HG03025 (cell line): ENCODE measurements around the gene EPB41L4B.
"Not testable (repeated sequence)": the region's sequence is repeated elsewhere in the genome, so short reads cannot be mapped to it uniquely, and the experiment has no call there.

Source experiments
- ATAC-seq: cut with Tn5 transposase; IDR thresholded peaks from one replicate; pipeline ENCODE4 v1.9.1; 2021; ENCODE audit warnings: mild to moderate bottlenecking, moderate library complexity; ENCODE audit not compliant: unreplicated experiment, low FRiP score

Gene EPB41L4B

GRCh38 chr9:109302606-109303005 is 18.3 kb downstream of the EPB41L4B start:
- ATAC-seq = no peak

- ATAC-seq = no peak
These were observed 19.8 kb downstream of the EPB41L4B start for GRCh38 chr9:109301012-109301411.

DNA sequence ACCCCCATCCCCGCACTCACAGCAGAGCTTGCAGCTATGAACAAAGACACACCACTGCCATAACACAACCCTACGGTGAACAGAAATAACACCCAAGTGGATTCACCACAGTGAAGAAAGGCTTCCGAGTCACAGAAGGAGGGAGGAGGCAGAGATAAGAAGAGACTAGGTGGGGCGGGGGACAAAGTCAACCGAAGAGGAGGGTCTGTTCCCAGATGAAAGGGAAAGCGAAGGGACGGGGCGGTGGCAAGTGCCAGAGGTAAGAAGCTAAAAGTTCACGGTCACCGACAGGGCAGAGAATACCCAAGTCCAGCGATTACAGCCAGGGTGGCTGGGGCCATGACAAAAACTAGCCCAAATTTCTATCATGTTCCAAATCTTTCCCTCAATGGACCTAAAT is 21.0 kb downstream of the EPB41L4B start:
- no peak for ATAC-seq

DNA sequence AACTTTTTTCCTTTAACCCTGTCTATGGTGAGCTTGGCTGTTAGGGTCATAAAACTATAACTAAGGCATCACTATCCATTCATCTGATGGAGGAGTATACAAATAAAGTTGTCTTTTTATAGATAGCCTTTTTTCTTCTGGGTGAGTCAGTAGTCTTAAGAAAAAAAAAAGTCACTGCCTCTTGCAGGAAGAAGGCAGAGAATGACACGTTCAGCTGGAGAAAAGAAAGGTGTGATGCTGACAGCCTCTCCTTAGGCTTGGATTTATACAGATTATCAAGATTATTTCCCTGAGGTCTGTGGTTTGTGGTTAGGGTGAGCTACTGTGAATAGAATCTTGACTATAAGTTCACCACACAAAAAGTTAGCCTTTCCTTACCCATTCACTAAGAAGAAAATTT is 23.0 kb downstream of the EPB41L4B start:
- no peak for ATAC-seq

GRCh38 chr9:109295221-109296130 is 25.4 kb downstream of the EPB41L4B start:
- no peak for ATAC-seq

DNA sequence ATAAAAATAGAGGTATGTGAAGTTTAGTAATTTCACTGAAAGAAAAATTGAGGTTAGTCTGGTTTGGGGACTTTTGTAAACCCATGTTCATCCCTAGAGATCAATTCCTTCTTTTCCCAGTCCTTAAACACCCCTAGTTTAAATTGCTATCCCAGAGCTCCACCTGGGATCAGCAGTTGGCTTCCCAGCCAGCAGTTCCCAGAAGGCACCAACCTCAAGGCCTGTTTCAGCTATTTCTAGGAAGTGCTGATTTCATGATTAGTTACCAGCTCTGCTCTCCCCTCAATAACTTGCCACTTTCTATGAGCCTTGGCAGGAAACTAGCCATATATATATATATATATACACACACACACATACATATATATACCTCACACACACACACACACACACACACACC is 30.5 kb downstream of the EPB41L4B start:
- ATAC-seq = no peak

DNA sequence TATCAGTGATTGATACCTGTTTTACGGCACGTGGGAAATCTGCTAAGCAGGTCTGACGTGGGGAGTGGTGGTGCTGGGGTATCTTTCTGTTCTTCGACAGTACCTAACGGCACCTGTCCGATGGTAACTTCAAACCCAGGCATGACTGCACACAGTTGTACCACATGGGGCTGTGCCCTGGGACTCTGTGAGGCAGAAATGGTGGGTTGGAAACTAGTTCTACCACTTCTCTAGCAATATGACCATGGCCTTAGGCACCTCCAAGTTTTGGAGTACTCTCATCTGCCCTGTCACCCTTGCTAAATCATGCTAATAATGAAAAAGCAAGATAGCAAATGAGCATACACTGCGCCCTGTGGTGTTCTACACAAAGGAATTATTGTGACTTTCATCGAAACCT is 30.9 kb downstream of the EPB41L4B start:
- ATAC-seq = no peak

DNA sequence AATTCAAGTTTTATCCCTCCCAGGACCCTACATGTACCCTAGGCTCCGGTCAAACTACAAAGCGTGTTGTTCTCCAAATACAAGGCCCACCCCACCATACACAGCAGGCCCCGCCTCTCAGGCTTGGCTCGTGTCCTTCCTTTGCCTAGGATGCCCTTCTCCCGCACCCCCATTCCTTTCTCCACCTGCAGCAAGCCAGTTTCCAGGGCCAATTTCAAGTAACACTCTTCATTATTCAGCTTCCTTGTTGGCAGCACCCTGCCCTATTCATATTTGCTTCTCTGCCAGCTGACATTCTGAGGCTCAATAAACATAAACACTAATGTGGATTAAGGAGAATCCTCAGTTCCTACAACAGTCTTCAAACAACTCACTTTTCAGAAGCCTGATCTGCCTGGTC is 31.7 kb downstream of the EPB41L4B start:
- ATAC-seq = no peak

DNA sequence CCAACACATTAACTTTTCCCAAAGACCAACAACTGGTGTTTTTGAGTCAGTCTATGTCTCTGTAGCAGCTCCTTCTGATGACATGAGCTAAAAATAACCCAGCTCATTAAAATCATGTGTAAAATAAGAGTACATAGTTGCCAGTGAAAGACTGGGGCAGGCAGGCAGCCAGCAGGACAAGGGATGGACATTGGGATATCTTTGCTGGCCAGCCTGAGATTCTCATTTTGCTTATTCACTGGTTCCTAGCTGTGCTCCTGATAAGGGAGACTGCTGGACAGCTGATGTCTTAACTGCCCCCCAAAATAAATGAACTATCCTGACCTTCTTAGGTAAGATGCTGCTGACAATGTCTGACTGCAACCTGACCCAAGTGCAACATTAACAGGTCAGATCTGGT is 33.9 kb downstream of the EPB41L4B start:
- ATAC-seq = no peak

DNA sequence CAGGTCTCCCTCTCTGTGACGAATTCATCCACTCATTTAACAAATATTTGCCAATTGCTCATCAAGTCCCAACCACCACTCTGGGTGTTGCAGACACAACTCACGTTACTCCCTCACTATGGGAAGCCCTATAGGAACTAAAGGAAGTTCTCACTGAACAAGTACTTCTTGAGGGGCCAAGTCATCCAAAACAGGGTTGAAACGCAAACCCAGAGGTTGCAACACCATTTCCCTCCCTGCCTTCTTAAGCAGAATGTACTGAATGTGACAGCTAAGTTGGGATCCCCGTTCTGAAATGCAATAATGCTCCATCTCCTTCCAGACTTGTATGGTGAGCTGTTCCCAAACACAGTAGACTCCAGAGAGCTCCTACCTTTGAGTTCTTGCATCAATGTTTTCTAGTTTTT is 34.3 kb downstream of the EPB41L4B start:
- ATAC-seq = no peak

GRCh38 chr9:109283672-109284071 is 37.2 kb downstream of the EPB41L4B start:
- ATAC-seq = not testable (repeated sequence)

- ATAC-seq = no peak
These were observed 37.8 kb downstream of the EPB41L4B start for GRCh38 chr9:109283012-109283411.

- no peak for ATAC-seq
These were observed 38.6 kb downstream of the EPB41L4B start for GRCh38 chr9:109282302-109282701.

GRCh38 chr9:109281518-109281917 is 39.3 kb downstream of the EPB41L4B start:
- no peak for ATAC-seq

DNA sequence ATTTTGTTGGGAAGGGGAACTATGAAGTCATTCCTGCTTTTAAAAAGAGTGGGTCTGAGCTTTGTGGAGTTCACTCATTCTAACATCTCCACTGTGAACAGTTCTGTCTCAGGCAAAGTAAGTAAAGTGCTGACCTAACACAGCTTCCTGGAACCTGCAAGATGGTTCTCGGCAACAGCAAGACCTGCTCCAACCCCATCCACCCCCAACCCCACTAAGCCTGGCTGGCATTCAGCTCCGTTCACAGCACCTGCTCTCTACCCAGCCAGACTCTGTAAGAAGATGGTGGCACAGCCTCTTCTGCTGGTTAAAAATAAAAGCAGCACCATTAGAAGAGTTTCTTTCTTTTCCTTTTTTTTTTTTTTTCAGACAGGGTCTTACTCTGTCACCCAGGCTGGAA is 42.0 kb downstream of the EPB41L4B start:
- ATAC-seq = no peak

GRCh38 chr9:109278216-109278615 is 42.6 kb downstream of the EPB41L4B start:
- no peak for ATAC-seq

- no peak for ATAC-seq
These were observed 43.4 kb downstream of the EPB41L4B start for GRCh38 chr9:109277451-109277850.

- ATAC-seq = no peak
These were observed 44.1 kb downstream of the EPB41L4B start for GRCh38 chr9:109276469-109277440.

DNA sequence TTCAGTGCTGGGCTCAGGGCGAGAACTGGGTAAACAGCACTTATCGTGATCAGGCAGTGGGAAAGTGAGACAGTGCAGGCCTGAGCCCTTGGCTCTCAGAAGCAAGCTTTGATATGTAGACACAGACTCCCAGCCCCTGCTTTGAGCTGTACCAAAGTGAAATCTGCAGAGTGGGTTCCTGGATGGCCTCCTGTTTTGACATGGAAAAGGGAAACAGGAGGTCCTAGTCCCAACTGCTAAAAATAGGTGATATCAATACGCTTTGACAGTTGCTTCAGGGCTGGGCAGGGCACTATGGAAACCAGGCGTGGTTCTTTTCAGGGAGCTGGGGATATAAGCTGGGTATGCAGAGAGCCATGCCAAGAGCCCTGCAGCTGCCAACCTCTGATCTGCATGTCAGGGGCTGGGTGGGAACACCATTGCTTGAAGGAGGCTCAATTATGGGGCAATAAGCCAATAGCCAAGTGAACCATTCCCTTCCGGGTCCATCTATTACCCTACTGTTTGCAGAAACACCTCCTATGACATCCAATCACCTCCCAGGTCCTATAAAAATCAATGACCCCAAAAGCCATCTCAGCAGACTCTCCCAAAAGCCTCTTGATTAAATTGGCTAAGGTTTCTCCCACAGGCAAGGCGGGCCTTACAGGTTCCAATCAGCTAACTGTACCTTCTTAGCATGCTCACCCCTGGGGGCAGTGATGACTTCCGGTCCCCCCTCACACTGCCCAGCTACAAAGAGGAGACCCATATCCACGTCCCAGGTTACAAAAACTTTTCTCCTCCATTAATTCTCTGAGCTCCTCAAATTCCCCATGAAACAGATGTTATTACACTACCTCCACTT is 45.8 kb downstream of the EPB41L4B start:
- ATAC-seq = no peak

GRCh38 chr9:109273869-109274268 is 47.0 kb downstream of the EPB41L4B start:
- ATAC-seq = no peak
